Cardiac septum (tissue), 1 donor: Measurements from ENCODE around the gene SEPSECS. TPM values are rescaled to one million over a fixed set of nuclear protein-coding genes. Genes with fewer than 3 reads are reported as not detected.

Experiments
- total RNA-seq: library from RNA; stranded (reverse); fragmentation: NEBNext Ultra II Directional; extraction: Animal tissue kit (Norgen Biotek cat#: 25700); gene quantifications from one replicate; pipeline ENCODE4 v1.2.1, GENCODE V29; 2021
- donor health status: DM: no; HTN: no; CAD: no.

The SEPSECS gene
- total RNA-seq, 1 donor from 2014 or later: 6.6 TPM

Other genes with a start within 250 kb of the SEPSECS start
- gene CCDC149, start 247.4 kb downstream of the SEPSECS start, total RNA-seq: 11.7 TPM
- gene LGI2, start 129.5 kb downstream of the SEPSECS start, total RNA-seq: 5.0 TPM
- 3.4 TPM for gene PI4K2B, start 73.6 kb upstream of the SEPSECS start, total RNA-seq
- gene ZCCHC4, start 152.3 kb upstream of the SEPSECS start, total RNA-seq: 8.0 TPM
- gene ANAPC4, start 216.8 kb upstream of the SEPSECS start, total RNA-seq: 14.2 TPM